Loucy (cell line): ENCODE results near the gene STK25.

Experiments used
- H2AFZ ChIP-seq: fragments of 200-600 bp; sonication (generic); 2 replicates; pipeline ENCODE4 v1.6.0; 2016; ENCODE audit warnings: antibody characterized with exemption, mild to moderate bottlenecking, low read length, moderate library complexity
- H3F3A ChIP-seq: fragments of 200-600 bp; 2 replicates; pipeline ENCODE4 v1.6.0; 2016; ENCODE audit warnings: antibody characterized with exemption, low read depth, mild to moderate bottlenecking
- H3K27me3 ChIP-seq: fragments of 200-600 bp; sonication (generic); 2 replicates; pipeline ENCODE4 v1.6.1; 2014; ENCODE audit warnings: low read length, mild to moderate bottlenecking; ENCODE audit not compliant: insufficient read depth, poor library complexity, severe bottlenecking
- H3K36me3 ChIP-seq: fragments of 200-600 bp; sonication (generic); 2 replicates; pipeline ENCODE4 v1.6.1; 2016; ENCODE audit warnings: low read length; ENCODE audit not compliant: insufficient read depth
- H3K4me1 ChIP-seq: fragments of 200-600 bp; sonication (generic); 2 replicates; pipeline ENCODE4 v1.5.1; 2014; ENCODE audit warnings: low read length, mild to moderate bottlenecking; ENCODE audit not compliant: insufficient read depth, poor library complexity, severe bottlenecking
- H3K4me2 ChIP-seq: fragments of 200-600 bp; sonication (generic); 2 replicates; pipeline ENCODE4 v1.6.0; 2014; ENCODE audit warnings: antibody characterized with exemption, low read length, low read depth, mild to moderate bottlenecking; ENCODE audit not compliant: poor library complexity, severe bottlenecking
- H3K4me3 ChIP-seq: fragments of 200-600 bp; sonication (generic); 2 replicates; pipeline ENCODE4 v1.5.1; 2014; ENCODE audit warnings: low read length, mild to moderate bottlenecking, mixed read lengths; ENCODE audit not compliant: poor library complexity, severe bottlenecking
- H3K79me2 ChIP-seq: fragments of 200-600 bp; sonication (generic); 2 replicates; pipeline ENCODE4 v1.6.1; 2014; ENCODE audit warnings: low read length; ENCODE audit not compliant: insufficient read depth
- H3K9ac ChIP-seq: fragments of 200-600 bp; sonication (generic); 2 replicates; pipeline ENCODE4 v1.6.0; 2014; ENCODE audit warnings: mild to moderate bottlenecking, low read depth, low read length, moderate library complexity; ENCODE audit not compliant: poor library complexity, severe bottlenecking
- H3K9me2 ChIP-seq: fragments of 200-600 bp; sonication (generic); replicated peaks from 2 replicates; pipeline ENCODE4 v1.6.1; 2016; ENCODE audit warnings: low read depth, low read length, mixed read lengths
- H3K9me3 ChIP-seq: fragments of 200-600 bp; sonication (generic); 2 replicates; pipeline ENCODE4 v1.6.1; 2014; ENCODE audit warnings: mild to moderate bottlenecking, antibody characterized with exemption, low read length, low read depth; ENCODE audit not compliant: insufficient read depth
- H4K20me1 ChIP-seq: fragments of 200-600 bp; sonication (generic); 2 replicates; pipeline ENCODE4 v1.6.0; 2014; ENCODE audit warnings: antibody characterized with exemption, low read length, mild to moderate bottlenecking; ENCODE audit not compliant: insufficient read depth, poor library complexity, severe bottlenecking
- CTCF ChIP-seq: fragments of 200-600 bp; sonication (generic); conservative IDR thresholded peaks from 2 replicates; pipeline ENCODE4 v1.5.1; 2014; ENCODE audit warnings: mild to moderate bottlenecking, antibody characterized with exemption, low read length
- EZH2phosphoT487 ChIP-seq: fragments of 200-600 bp; IDR thresholded peaks from 2 replicates; pipeline ENCODE4 v1.6.1; 2018; ENCODE audit warnings: antibody characterized with exemption, mild to moderate bottlenecking, moderate library complexity, borderline replicate concordance

Gene STK25

GRCh38 chr2:241443486-241444223 is 64.7 kb downstream of the STK25 start:
- Histone ChIP-seq H3K79me2 (no peaks in the 10 kb centered on the region), H3K9ac (no peak overlapping the region), H3K4me3 (no peak overlapping the region), H3K4me1 (peaks cover 2% of the 10 kb centered on the region), H2AFZ (no peak overlapping the region), H3K9me2 (no peaks in the 10 kb centered on the region), H4K20me1 (peaks cover 35% of the 10 kb centered on the region), H3K4me2 (no peak overlapping the region), H3K9me3 (no peaks in the 10 kb centered on the region), H3K36me3 (peaks cover 7% of the 10 kb centered on the region; the same call in 1 of the 2 replicates), H3K27me3 (peaks cover 41% of the 10 kb centered on the region), H3F3A (no peaks in the 10 kb centered on the region)
- TF ChIP-seq EZH2phosphoT487 (no peak; the same call in 1 of the 2 replicates), CTCF (no peak)
